VCaP (cell line): ENCODE measurements around the gene TMA7B.

Source experiments
- H3K27ac ChIP-seq: fragments of 450-650 bp; 2 replicates; pipeline ENCODE4 v1.5.1; 2017
- CTCF ChIP-seq: fragments of 450-650 bp; conservative IDR thresholded peaks from 2 replicates; pipeline ENCODE4 v1.5.1; 2017; ENCODE audit warnings: mild to moderate bottlenecking, moderate library complexity

TMA7B gene

GRCh38 chr22:39956932-39957664 lies 3.1 kb upstream of the TMA7B start:
- no peak for TF ChIP-seq CTCF
- H3K27ac ChIP-seq = no peak overlapping the region

GRCh38 chr22:39958009-39958711 lies 2.0 kb upstream of the TMA7B start:
- TF ChIP-seq CTCF = no peak
- H3K27ac ChIP-seq = no peak overlapping the region

- no peak overlapping the region for H3K27ac ChIP-seq
- no peak for TF ChIP-seq CTCF
Measured at GRCh38 chr22:39958949-39959639, 1.1 kb upstream of the TMA7B start.

- no peak for TF ChIP-seq CTCF
- H3K27ac ChIP-seq = no peak overlapping the region
Measured at GRCh38 chr22:39960791-39961746, 872 bp downstream of the TMA7B start.

- H3K27ac ChIP-seq = no peak overlapping the region
- TF ChIP-seq CTCF = no peak
Measured at GRCh38 chr22:39962071-39962470, 1.9 kb downstream of the TMA7B start.

- no peak overlapping the region for H3K27ac ChIP-seq
- no peak for TF ChIP-seq CTCF
Measured at GRCh38 chr22:39965748-39966147, 5.6 kb downstream of the TMA7B start.
